Panc1 (cell line): ENCODE data around the gene CFAP100. TPM values are rescaled to one million over a fixed set of nuclear protein-coding genes. Genes with fewer than 3 reads are reported as not detected.

Experiments
- ATAC-seq: fragments of 200-7000 bp; cut with Tn5 transposase; 2 replicates; pipeline ENCODE4 v1.9.1; 2020; ENCODE audit warnings: mild to moderate bottlenecking, moderate library complexity
- BruUV-seq: library from RNA; stranded (reverse); fragments of 400-500 nt; replicated peaks from 2 replicates; lab custom pipeline; 2021; lab: Mats Ljungman, UMichigan
- CTCF ChIA-PET: fragments of 300-600 bp; sonication (Branson Sonifier 250); formaldehyde crosslinking; loops from one replicate; lab custom pipeline; 2022; ENCODE audit warnings: antibody characterized with exemption; lab: Charles Lee
- POLR2A ChIA-PET: fragments of 300-600 bp; sonication (Branson Sonifier 250); formaldehyde crosslinking; loops from one replicate; lab custom pipeline; 2022; ENCODE audit warnings: antibody characterized with exemption; lab: Charles Lee
- DNase-seq: peaks from one replicate; pipeline ENCODE4 v3.0.0-alpha.2; 2010; ENCODE audit warnings: low read depth, low spot score
- H3K27ac ChIP-seq: 2 replicates; pipeline ENCODE4 v1.5.1; 2011; ENCODE audit warnings: mild to moderate bottlenecking, low read length, inconsistent platforms
- H3K27me3 ChIP-seq: fragments of 200-500 bp; sonication (Bioruptor generic); 2 replicates; pipeline ENCODE4 v1.6.0; 2014; ENCODE audit warnings: low read length, inconsistent platforms; ENCODE audit not compliant: control insufficient read depth, insufficient read depth
- H3K36me3 ChIP-seq: fragments of 200-500 bp; sonication (Bioruptor generic); 2 replicates; pipeline ENCODE4 v1.5.1; 2014; ENCODE audit warnings: inconsistent platforms, mild to moderate bottlenecking, low read length, moderate library complexity; ENCODE audit not compliant: control insufficient read depth, insufficient read depth
- H3K4me1 ChIP-seq: 2 replicates; pipeline ENCODE4 v1.5.1; 2011; ENCODE audit warnings: inconsistent platforms, mild to moderate bottlenecking, low read length, moderate library complexity; ENCODE audit not compliant: control insufficient read depth, insufficient read depth
- H3K4me3 ChIP-seq, 2 experiments: 2 replicates each; pipeline ENCODE4 v1.5.1; 2011 to 2012; ENCODE audit warnings: low read depth in 2 of 2, low read length in 2 of 2, mild to moderate bottlenecking in 2 of 2, inconsistent platforms in 1 of 2, moderate library complexity in 1 of 2
- H3K9me3 ChIP-seq: fragments of 200-500 bp; sonication (Bioruptor generic); 2 replicates; pipeline ENCODE4 v1.5.1; 2014; ENCODE audit warnings: low read depth, mild to moderate bottlenecking, inconsistent platforms, low read length, moderate library complexity; ENCODE audit not compliant: control insufficient read depth, insufficient read depth
- CTCF ChIP-seq: fragments of 450-650 bp; IDR thresholded peaks from 2 replicates; pipeline ENCODE4 v1.5.1; 2017; ENCODE audit warnings: mild to moderate bottlenecking
- POLR2AphosphoS5 ChIP-seq: IDR thresholded peaks from 2 replicates; pipeline ENCODE4 v1.6.1; 2012; ENCODE audit warnings: mild to moderate bottlenecking, low read depth, low read length, moderate library complexity
- REST ChIP-seq, 2 experiments: IDR thresholded peaks; 2 replicates each; pipeline ENCODE4 v1.6.1; 2011 to 2012; ENCODE audit warnings: low read depth in 2 of 2, control low read depth in 1 of 2, low read length in 1 of 2, mild to moderate bottlenecking in 1 of 2, moderate library complexity in 1 of 2; ENCODE audit not compliant: insufficient read depth in 1 of 2
- SIN3A ChIP-seq: IDR thresholded peaks from 2 replicates; pipeline ENCODE4 v1.6.1; 2012; ENCODE audit warnings: low read depth, mild to moderate bottlenecking, low read length, moderate library complexity, borderline replicate concordance; ENCODE audit not compliant: insufficient read depth
- TCF7L2 ChIP-seq: IDR thresholded peaks from 2 replicates; pipeline ENCODE4 v1.6.1; 2011; ENCODE audit warnings: mild to moderate bottlenecking, low read depth, low read length, inconsistent platforms
- in situ Hi-C: cut with HindIII; loops from 2 replicates; pipeline ENCODE4 v1.10.0; 2016; ENCODE audit warnings: low sequenced_read_pairs, low pct_unique_long_range_greater_than_20kb
- intact Hi-C: fragments of 100-400 bp; cut with micrococcal nuclease; formaldehyde crosslinking; loops from one replicate; pipeline ENCODE4 v1.10.0; 2022; ENCODE audit not compliant: unreplicated experiment
- total RNA-seq: library from RNA; stranded (reverse); gene quantifications from one replicate; pipeline ENCODE4 v1.2.1, GENCODE V29; 2021; ENCODE audit not compliant: unreplicated experiment

CFAP100 gene
- total RNA-seq, 1 experiment from 2014 or later = not detected

GRCh38 chr3:126373146-126373613 lies 21.5 kb upstream of the CFAP100 start:
- intact Hi-C loops = no loop called here
- Histone ChIP-seq H3K4me3 (no peak overlapping the region), H3K27me3 (no peaks in the 10 kb centered on the region), H3K4me1 (no peaks in the 10 kb centered on the region), H3K9me3 (no peaks in the 10 kb centered on the region), H3K27ac (no peak overlapping the region), H3K36me3 (no peaks in the 10 kb centered on the region)
- POLR2A ChIA-PET = no interaction called here
- in situ Hi-C loops = no loop called here
- DNase-seq (no peak), ATAC-seq (no peak)
- TF ChIP-seq CTCF (no peak), TCF7L2 (no peak), POLR2AphosphoS5 (no peak), REST (IDR thresholded peaks at IDR 0.05; ENCODE audit: insufficient read depth in 1 of 2, low read depth in 2 of 2, low read length in 1 of 2) (no peak), SIN3A (no peak)
- CTCF ChIA-PET = interaction anchor here (0.6 kb wide), 1 partner anchor 160 kb away, joined by 5 read pairs; no protein-coding TSS in a partner anchor
- no TSS peak for BruUV-seq

GRCh38 chr3:126373682-126374601 lies 20.8 kb upstream of the CFAP100 start:
- TF ChIP-seq SIN3A = no peak
- TF ChIP-seq CTCF = no peak
- no peak for TF ChIP-seq REST (IDR thresholded peaks at IDR 0.05; ENCODE audit: insufficient read depth in 1 of 2, low read depth in 2 of 2, low read length in 1 of 2)
- no peak for TF ChIP-seq TCF7L2
- intact Hi-C loops = no loop called here
- Histone ChIP-seq H3K27me3 (no peaks in the 10 kb centered on the region), H3K36me3 (no peaks in the 10 kb centered on the region), H3K4me1 (no peaks in the 10 kb centered on the region), H3K27ac (no peak overlapping the region), H3K9me3 (no peaks in the 10 kb centered on the region), H3K4me3 (no peak overlapping the region)
- in situ Hi-C loops = no loop called here
- POLR2A ChIA-PET = no interaction called here
- CTCF ChIA-PET = interaction anchor here (0.6 kb wide), 1 partner anchor 161 kb away, joined by 5 read pairs; no protein-coding TSS in a partner anchor
- no TSS peak for BruUV-seq
- ATAC-seq (no peak), DNase-seq (no peak)
